Subcutaneous adipose tissue (tissue), 4 donors: Measurements from ENCODE around the gene NAXD. TPM values are rescaled to one million over a fixed set of nuclear protein-coding genes. Genes with fewer than 3 reads are reported as not detected.

Source experiments
- CTCF ChIP-seq: fragments of 450-650 bp; IDR thresholded peaks from one replicate; pipeline ENCODE4 v1.5.1; 2016; ENCODE audit warnings: low read depth, mild to moderate bottlenecking, control low read depth, antibody characterized with exemption, moderate library complexity
- total RNA-seq, 4 donors: library from RNA; depleted of rRNA; stranded (reverse); fragments of >200 nt; gene quantifications; one replicate each; pipeline ENCODE4 v1.1.0, GENCODE V29; 2016

The NAXD gene
- total RNA-seq, 4 donors from 2014 or later, result 17.0 to 27.1 (median 20.4) TPM

DNA sequence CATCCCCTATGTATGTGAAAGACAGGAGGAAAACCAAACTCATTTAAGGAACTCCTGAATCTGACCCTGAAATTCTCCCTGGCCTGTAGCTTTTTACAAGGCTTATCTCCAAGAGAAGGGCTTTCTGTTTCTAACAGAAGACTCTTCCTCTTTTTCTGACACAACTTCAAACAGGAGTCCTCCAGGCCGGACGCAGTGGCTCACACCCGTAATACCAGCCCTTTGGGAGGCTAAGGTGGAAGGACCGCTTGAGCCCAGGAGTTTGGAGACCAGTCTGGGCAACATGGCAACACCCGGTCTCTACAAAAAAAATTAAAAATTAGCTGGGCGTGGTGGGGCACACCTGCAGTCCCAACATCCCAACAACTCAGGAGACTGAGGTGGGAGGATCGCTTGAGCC is 48.7 kb downstream of the NAXD start:
- TF ChIP-seq CTCF, result no peak

DNA sequence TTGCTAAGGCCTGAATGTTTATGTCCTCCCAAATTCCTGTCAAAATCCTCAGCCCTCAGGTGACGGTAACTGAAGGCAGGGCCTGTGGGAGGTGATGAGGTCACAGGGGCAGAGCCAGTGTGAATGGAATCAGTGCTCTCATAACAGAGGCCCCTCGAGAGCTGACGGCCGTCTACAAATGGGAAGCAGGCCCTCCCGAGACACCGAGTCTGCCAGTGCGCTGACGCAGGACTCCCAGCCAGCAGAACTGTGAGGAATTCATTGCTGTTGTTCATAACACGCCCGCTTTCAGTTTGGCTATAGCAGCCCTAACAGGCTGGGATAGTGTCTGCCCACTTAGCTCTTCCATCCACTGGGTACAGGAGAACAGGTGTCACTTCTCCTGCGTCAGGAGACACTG is 49.3 kb downstream of the NAXD start:
- TF ChIP-seq CTCF, result no peak

DNA sequence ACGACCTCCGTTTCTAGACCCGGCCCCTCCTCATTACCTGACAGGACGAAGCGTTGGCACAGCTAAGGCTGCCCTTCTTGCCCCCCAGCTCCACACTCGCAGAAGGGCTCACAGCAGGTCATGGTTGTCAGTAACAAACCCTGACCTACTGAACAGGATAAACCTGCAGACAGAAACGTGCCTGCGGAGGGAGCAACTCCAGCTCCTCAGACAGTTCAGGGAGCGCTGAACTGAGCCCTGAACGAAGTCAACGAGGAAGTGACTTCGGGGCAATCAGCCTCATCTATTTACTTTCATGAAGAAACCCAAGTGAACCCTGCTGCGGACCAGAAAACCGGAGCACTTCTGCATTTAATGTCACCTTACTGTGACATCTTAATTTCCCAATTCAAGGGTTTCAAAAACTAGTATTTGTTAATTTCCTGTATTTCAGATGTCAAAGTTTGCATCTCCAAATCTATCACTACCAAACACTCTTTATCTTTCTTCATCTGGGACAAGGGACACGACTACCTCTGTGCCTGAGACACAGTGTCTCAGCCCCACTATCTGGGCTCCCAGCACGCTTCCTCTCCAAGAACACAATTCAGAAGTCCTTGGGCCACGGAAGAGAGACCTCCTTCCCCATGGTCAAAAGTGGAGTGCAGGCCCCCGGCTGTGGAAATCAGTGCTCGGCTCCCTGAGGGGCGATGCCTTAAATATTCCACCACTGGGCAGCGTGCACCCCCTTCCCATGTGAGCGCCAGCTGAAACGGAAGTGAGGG is 50.3 kb downstream of the NAXD start:
- TF ChIP-seq CTCF, result no peak

- TF ChIP-seq CTCF, result no peak
Measured at GRCh38 chr13:110666255-110666533, 50.8 kb downstream of the NAXD start.

GRCh38 chr13:110669036-110669435 is 53.7 kb downstream of the NAXD start:
- TF ChIP-seq CTCF, result no peak

- TF ChIP-seq CTCF, result no peak
Measured at GRCh38 chr13:110676595-110677587, 61.5 kb downstream of the NAXD start.
